ENCODE results near the gene TMEM175. TPM values are rescaled to one million over a fixed set of nuclear protein-coding genes. Genes with fewer than 3 reads are reported as not detected.

Gene TMEM175
- total RNA-seq, 1 experiment from 2014 or later, result 13.5 TPM

DNA sequence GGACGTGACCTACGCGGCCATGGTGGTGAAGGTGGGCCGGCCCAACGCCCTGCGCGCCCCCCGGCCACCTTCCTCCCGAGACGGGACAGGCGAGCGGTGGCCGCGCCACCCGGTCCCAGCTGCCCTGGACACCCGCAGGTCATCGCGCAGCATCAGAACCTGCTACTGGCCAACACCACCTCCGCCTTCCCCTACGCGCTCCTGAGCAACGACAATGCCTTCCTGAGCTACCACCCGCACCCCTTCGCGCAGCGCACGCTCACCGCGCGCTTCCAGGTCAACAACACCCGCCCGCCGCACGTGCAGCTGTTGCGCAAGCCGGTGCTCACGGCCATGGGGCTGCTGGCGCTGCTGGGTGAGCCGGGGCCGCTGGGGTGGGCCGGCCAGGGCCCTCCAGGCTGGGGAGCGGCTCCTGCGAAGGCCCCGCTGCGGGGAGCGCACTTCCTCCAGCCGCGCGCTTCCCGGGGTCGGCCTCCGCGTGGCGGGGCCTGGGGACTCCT lies 69.9 kb downstream of the TMEM175 start:
- no peak for DNase-seq (ENCODE audit: low read depth)

DNA sequence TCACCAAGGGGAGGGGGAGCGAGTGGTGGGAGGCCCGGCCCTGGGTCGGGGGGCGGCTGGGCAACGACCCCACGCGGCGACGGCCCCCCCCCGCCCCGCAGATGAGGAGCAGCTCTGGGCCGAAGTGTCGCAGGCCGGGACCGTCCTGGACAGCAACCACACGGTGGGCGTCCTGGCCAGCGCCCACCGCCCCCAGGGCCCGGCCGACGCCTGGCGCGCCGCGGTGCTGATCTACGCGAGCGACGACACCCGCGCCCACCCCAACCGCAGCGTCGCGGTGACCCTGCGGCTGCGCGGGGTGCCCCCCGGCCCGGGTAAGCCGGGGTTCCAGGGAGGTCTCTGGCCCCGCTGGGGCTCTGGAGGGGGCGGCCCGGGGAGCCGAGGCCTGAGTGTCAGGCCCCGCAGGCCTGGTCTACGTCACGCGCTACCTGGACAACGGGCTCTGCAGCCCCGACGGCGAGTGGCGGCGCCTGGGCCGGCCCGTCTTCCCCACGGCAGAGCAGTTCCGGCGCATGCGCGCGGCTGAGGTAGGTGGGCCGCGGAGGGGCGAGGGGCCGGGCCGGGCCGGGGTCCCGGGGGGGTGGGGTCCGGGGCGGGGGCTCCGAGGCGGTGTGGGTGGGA lies 70.5 kb downstream of the TMEM175 start:
- no peak for DNase-seq (ENCODE audit: low read depth)

GRCh38 chr4:1003271-1004070 lies 71.2 kb downstream of the TMEM175 start:
- DNase-seq (ENCODE audit: low read depth), result no peak

- DNase-seq (ENCODE audit: low read depth), result no peak
Observed at GRCh38 chr4:1004071-1004418, 71.8 kb downstream of the TMEM175 start.

DNA sequence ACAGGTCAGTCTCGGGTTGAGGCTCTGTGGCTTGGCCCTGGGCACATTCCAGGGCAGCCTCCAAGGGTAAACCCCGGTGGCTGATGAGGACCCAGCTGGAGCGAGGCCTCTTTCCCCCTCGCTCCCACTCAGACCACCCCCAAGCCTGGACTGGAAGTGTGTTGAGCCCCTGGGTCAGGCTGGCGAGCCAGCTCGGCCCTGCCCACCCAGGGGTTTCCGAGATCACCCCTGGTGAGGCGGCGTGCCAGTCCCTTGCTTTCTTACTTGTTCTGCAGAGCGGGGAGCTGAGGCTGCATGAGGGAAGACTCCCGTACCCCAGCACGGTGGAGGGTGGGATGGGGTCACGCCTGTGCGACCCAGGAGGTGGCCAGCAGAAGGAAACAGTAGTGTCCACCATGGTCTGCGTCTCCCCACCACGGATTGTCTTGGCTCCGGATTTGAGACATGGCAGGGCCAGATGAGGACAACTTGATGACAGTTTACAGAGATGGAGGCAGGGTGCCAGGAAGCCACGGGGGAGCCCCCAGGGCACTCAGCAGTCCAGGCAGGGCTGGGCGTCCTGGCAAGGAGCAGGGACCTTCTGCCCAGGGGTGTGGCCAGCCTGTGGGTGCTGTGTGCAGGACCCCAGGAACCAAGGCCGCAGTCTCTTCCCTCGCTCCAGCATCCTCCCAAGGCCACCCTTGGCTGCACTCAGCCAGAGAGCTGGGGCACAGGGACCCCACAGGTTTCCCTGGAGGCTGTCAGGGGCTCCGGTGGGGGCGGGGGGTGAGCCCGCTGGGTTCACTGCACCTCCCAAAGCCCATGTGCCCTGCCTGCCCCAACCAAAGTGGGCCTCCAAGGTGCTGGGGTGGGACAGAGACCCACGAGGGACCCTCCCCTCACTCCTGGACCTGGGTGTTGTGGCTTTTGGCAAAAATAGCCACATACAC lies 72.6 kb downstream of the TMEM175 start:
- DNase-seq (ENCODE audit: low read depth), result no peak

- no peak for DNase-seq (ENCODE audit: low read depth)
Observed at GRCh38 chr4:1006856-1007255, 74.6 kb downstream of the TMEM175 start.

Other genes starting within 250 kb of the TMEM175 start
- not detected in 2 replicates for gene SLC49A3, start 243.3 kb upstream of the TMEM175 start, total RNA-seq (2014; rRNA removed; shearing (Covaris generic))
- 16.3 and 18.7 TPM in 2 replicates for gene PCGF3, start 226.6 kb upstream of the TMEM175 start, total RNA-seq (2014; rRNA removed; shearing (Covaris generic))
- not detected in 2 replicates for gene CPLX1, start 106.3 kb upstream of the TMEM175 start, total RNA-seq (2014; rRNA removed; shearing (Covaris generic))
- gene GAK, start 144 bp upstream of the TMEM175 start, total RNA-seq (2014; rRNA removed; shearing (Covaris generic)), result 23.1 and 28.2 TPM in 2 replicates
- 1.6 TPM in 2 replicates for gene DGKQ, start 41.1 kb downstream of the TMEM175 start, total RNA-seq (2014; rRNA removed; shearing (Covaris generic))
- 0.60 and 2.0 TPM in 2 replicates for gene IDUA, start 54.6 kb downstream of the TMEM175 start, total RNA-seq (2014; rRNA removed; shearing (Covaris generic))
- gene SLC26A1, start 60.9 kb downstream of the TMEM175 start, total RNA-seq (2014; rRNA removed; shearing (Covaris generic)), result not detected in 2 replicates
- gene FGFRL1, start 79.2 kb downstream of the TMEM175 start, total RNA-seq (2014; rRNA removed; shearing (Covaris generic)), result 3.1 and 4.6 TPM in 2 replicates
- not detected in 2 replicates for gene RNF212, start 181.1 kb downstream of the TMEM175 start, total RNA-seq (2014; rRNA removed; shearing (Covaris generic))
- gene SPON2, start 240.1 kb downstream of the TMEM175 start, total RNA-seq (2014; rRNA removed; shearing (Covaris generic)), result 3.8 and 7.7 TPM in 2 replicates